CD14-positive monocyte (primary cell): ENCODE results near the gene PBOV1. TPM values are rescaled to one million over a fixed set of nuclear protein-coding genes. Genes with fewer than 3 reads are reported as not detected.

Experiments used
- DNase-seq, 3 donors: peaks; one replicate each; pipeline ENCODE4 v3.0.0-alpha.2; 2011 to 2022
- H2AFZ ChIP-seq: 2 replicates; pipeline ENCODE4 v1.6.0; 2012; ENCODE audit warnings: mild to moderate bottlenecking, low read depth, low read length, inconsistent platforms; ENCODE audit not compliant: insufficient read depth, poor library complexity, severe bottlenecking
- H3K27ac ChIP-seq, 2 donors: 1 replicate in 1 of 2; 2 replicates in 1 of 2; pipeline ENCODE4 v1.5.1; 2012 to 2013; ENCODE audit warnings: low read length in 2 of 2, control low read depth in 1 of 2, inconsistent platforms in 1 of 2, low read depth in 1 of 2, mild to moderate bottlenecking in 1 of 2
- H3K27me3 ChIP-seq, 2 donors: one replicate each; pipeline versions ENCODE4 v1.6.0 to v1.6.1; 2011 to 2013; ENCODE audit warnings: low read length in 2 of 2; ENCODE audit not compliant: control insufficient read depth in 2 of 2, insufficient read depth in 2 of 2
- H3K36me3 ChIP-seq, 2 donors: replicated peaks in 1 of 2; 1 replicate in 1 of 2; 2 replicates in 1 of 2; pipeline versions ENCODE4 v1.5.1 to v1.6.1; 2012 to 2013; ENCODE audit warnings: low read length in 2 of 2, control low read depth in 1 of 2, inconsistent platforms in 1 of 2, mild to moderate bottlenecking in 1 of 2; ENCODE audit not compliant: insufficient read depth in 2 of 2, control insufficient read depth in 1 of 2
- H3K4me1 ChIP-seq, 2 donors: 1 replicate in 1 of 2; 2 replicates in 1 of 2; pipeline versions ENCODE4 v1.5.1 to v1.6.1; 2012 to 2013; ENCODE audit warnings: low read length in 2 of 2, control low read depth in 1 of 2, inconsistent platforms in 1 of 2, mild to moderate bottlenecking in 1 of 2, moderate library complexity in 1 of 2; ENCODE audit not compliant: insufficient read depth in 2 of 2, control insufficient read depth in 1 of 2
- H3K4me2 ChIP-seq: replicated peaks from 2 replicates; pipeline ENCODE3; 2012; ENCODE audit warnings: low read length, moderate library complexity, mild to moderate bottlenecking; ENCODE audit not compliant: poor library complexity, severe bottlenecking; ENCODE audit errors: extremely low read depth
- H3K4me3 ChIP-seq, 3 experiments: fragments of 200-600 bp in 1 of 3; sonication (generic) in 1 of 3; replicated peaks in 1 of 3; 1 replicate in 2 of 3; 2 replicates in 1 of 3; pipeline ENCODE4 v1.5.1; 2011 to 2013; ENCODE audit warnings: low read length in 3 of 3, mild to moderate bottlenecking in 3 of 3, control low read depth in 2 of 3, low read depth in 2 of 3, inconsistent platforms in 1 of 3, moderate library complexity in 1 of 3
- H3K79me2 ChIP-seq: 2 replicates; pipeline ENCODE4 v1.6.0; 2012; ENCODE audit warnings: mild to moderate bottlenecking, control low read depth, inconsistent platforms, low read length, moderate library complexity; ENCODE audit not compliant: insufficient read depth
- H3K9ac ChIP-seq: 2 replicates; pipeline ENCODE4 v1.6.0; 2017; ENCODE audit warnings: low read length, mild to moderate bottlenecking; ENCODE audit not compliant: insufficient read depth, poor library complexity, severe bottlenecking
- H3K9me3 ChIP-seq, 2 donors: replicated peaks in 1 of 2; 1 replicate in 1 of 2; 2 replicates in 1 of 2; pipeline versions ENCODE4 v1.5.1 to v1.6.1; 2012 to 2013; ENCODE audit warnings: low read length in 2 of 2, control low read depth in 1 of 2; ENCODE audit not compliant: control insufficient read depth in 1 of 2, insufficient read depth in 1 of 2
- H4K20me1 ChIP-seq: 2 replicates; pipeline ENCODE4 v1.6.0; 2012; ENCODE audit warnings: mild to moderate bottlenecking, low read length, control low read depth, moderate library complexity; ENCODE audit not compliant: insufficient read depth
- H3K27ac Mint-ChIP-seq, 7 donors: one replicate each; pipeline ENCODE4 v1.8.0; 2020; ENCODE audit warnings: mild to moderate bottlenecking in 7 of 7, mixed read lengths in 7 of 7, moderate library complexity in 6 of 7, inconsistent platforms in 2 of 7
- H3K27me3 Mint-ChIP-seq, 3 donors: one replicate each; pipeline ENCODE4 v1.8.0; 2021 to 2022; ENCODE audit warnings: low read depth in 3 of 3, mild to moderate bottlenecking in 3 of 3, mixed read lengths in 3 of 3, moderate library complexity in 3 of 3, inconsistent platforms in 1 of 3
- H3K36me3 Mint-ChIP-seq, 2 donors: one replicate each; pipeline ENCODE4 v1.8.0; 2020; ENCODE audit warnings: mixed read lengths in 2 of 2, inconsistent platforms in 1 of 2, mild to moderate bottlenecking in 1 of 2
- H3K4me1 Mint-ChIP-seq: one replicate; pipeline ENCODE4 v1.8.0; 2020; ENCODE audit warnings: mild to moderate bottlenecking, mixed read lengths
- H3K4me3 Mint-ChIP-seq, 2 donors: one replicate each; pipeline ENCODE4 v1.8.0; 2020; ENCODE audit warnings: mild to moderate bottlenecking in 2 of 2, mixed read lengths in 2 of 2, moderate library complexity in 1 of 2
- H3K9me3 Mint-ChIP-seq, 7 donors: one replicate each; pipeline ENCODE4 v1.8.0; 2020 to 2022; ENCODE audit warnings: mixed read lengths in 7 of 7, mild to moderate bottlenecking in 6 of 7, moderate library complexity in 6 of 7, inconsistent platforms in 2 of 7
- WGBS: methylation state at CpG from one replicate; pipeline ENCODE4 v1.1.5; 2013; ENCODE audit warnings: missing lambda C conversion rate; ENCODE audit not compliant: insufficient coverage; 5-methylcytosine and 5-hydroxymethylcytosine counted together
- intact Hi-C, 2 donors: fragments of 100-400 bp; cut with micrococcal nuclease; formaldehyde crosslinking; loops; one replicate each; pipeline versions ENCODE4 v1.15.0 to v1.15.1; 2023
- polyA plus RNA-seq, 3 donors: library from polyadenylated mRNA; depleted of rRNA in 1 of 3; unstranded in 2 of 3; stranded (reverse) in 1 of 3; fragments of 300-500 nt in 2 of 3; fragments of >200 nt in 1 of 3; fragmentation: Illumina TruSeq in 2 of 3; gene quantifications; 1 replicate in 2 of 3; 2 replicates in 1 of 3; pipeline ENCODE4 v1.2.3, GENCODE V29; 2012 to 2021
- TF ChIP-seq, protein P1 (sequence below): fragments of 200-600 bp; IDR thresholded peaks from one replicate; pipeline ENCODE4 v1.8.0; 2022; ENCODE audit warnings: antibody characterized with exemption, mild to moderate bottlenecking

Gene PBOV1
- polyA plus RNA-seq, 3 donors, result not detected

GRCh38 chr6:138211601-138212000 lies 6.7 kb downstream of the PBOV1 start:
- no peaks in the 10 kb centered on the region for H3K27me3 ChIP-seq
- peaks cover 0 to 1% (median 0%) of the 10 kb centered on the region in 7 donors for H3K9me3 Mint-ChIP-seq
- H3K4me3 ChIP-seq, result no peak overlapping the region
- H3K4me3 Mint-ChIP-seq, result no peak overlapping the region
- intact Hi-C loops, result no loop called here
- WGBS, result 73% methylated on average over 3 of the region's 5 CpGs
- H3K4me1 ChIP-seq, result no peaks in the 10 kb centered on the region
- peaks cover 4 to 5% (median 4%) of the 10 kb centered on the region in 3 donors for H3K27me3 Mint-ChIP-seq
- DNase-seq, result no peak
- no peak overlapping the region for H2AFZ ChIP-seq
- no peaks in the 10 kb centered on the region for H3K4me1 Mint-ChIP-seq
- no peaks in the 10 kb centered on the region for H3K36me3 ChIP-seq
- TF ChIP-seq, protein P1, sequence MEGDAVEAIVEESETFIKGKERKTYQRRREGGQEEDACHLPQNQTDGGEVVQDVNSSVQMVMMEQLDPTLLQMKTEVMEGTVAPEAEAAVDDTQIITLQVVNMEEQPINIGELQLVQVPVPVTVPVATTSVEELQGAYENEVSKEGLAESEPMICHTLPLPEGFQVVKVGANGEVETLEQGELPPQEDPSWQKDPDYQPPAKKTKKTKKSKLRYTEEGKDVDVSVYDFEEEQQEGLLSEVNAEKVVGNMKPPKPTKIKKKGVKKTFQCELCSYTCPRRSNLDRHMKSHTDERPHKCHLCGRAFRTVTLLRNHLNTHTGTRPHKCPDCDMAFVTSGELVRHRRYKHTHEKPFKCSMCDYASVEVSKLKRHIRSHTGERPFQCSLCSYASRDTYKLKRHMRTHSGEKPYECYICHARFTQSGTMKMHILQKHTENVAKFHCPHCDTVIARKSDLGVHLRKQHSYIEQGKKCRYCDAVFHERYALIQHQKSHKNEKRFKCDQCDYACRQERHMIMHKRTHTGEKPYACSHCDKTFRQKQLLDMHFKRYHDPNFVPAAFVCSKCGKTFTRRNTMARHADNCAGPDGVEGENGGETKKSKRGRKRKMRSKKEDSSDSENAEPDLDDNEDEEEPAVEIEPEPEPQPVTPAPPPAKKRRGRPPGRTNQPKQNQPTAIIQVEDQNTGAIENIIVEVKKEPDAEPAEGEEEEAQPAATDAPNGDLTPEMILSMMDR, result no peak
- no peaks in the 10 kb centered on the region for H3K79me2 ChIP-seq
- H3K27ac ChIP-seq, result no peak overlapping the region
- H3K9me3 ChIP-seq, result no peaks in the 10 kb centered on the region
- no peak overlapping the region for H3K4me2 ChIP-seq
- no peak overlapping the region for H3K27ac Mint-ChIP-seq
- no peaks in the 10 kb centered on the region for H4K20me1 ChIP-seq
- no peak overlapping the region for H3K9ac ChIP-seq
- H3K36me3 Mint-ChIP-seq, result no peaks in the 10 kb centered on the region

GRCh38 chr6:138211048-138211581 lies 7.2 kb downstream of the PBOV1 start:
- WGBS, result no CpG with 5 or more reads among the region's 2 CpGs
- TF ChIP-seq, protein P1, result no peak

More at GRCh38 chr6:138211048-138211581, 7.2 kb downstream of the PBOV1 start:
- H3K4me3 Mint-ChIP-seq, result no peak overlapping the region
- H3K79me2 ChIP-seq, result no peaks in the 10 kb centered on the region
- no peaks in the 10 kb centered on the region for H3K4me1 Mint-ChIP-seq
- no peak overlapping the region for H3K27ac Mint-ChIP-seq
- no peak overlapping the region for H2AFZ ChIP-seq
- H4K20me1 ChIP-seq, result no peaks in the 10 kb centered on the region
- H3K9me3 ChIP-seq, result no peaks in the 10 kb centered on the region
- no peak overlapping the region for H3K9ac ChIP-seq
- no peak for DNase-seq
- no peak overlapping the region for H3K27ac ChIP-seq
- H3K27me3 ChIP-seq, result no peaks in the 10 kb centered on the region
- H3K9me3 Mint-ChIP-seq, result peaks cover 0 to 1% (median 0%) of the 10 kb centered on the region in 7 donors
- H3K36me3 Mint-ChIP-seq, result no peaks in the 10 kb centered on the region
- no peaks in the 10 kb centered on the region for H3K4me1 ChIP-seq
- peaks cover 4 to 6% (median 5%) of the 10 kb centered on the region in 3 donors for H3K27me3 Mint-ChIP-seq
- intact Hi-C loops, result no loop called here
- H3K36me3 ChIP-seq, result no peaks in the 10 kb centered on the region
- no peak overlapping the region for H3K4me3 ChIP-seq
- H3K4me2 ChIP-seq, result no peak overlapping the region
